CD4-positive, alpha-beta memory T cell (primary cell): Measurements from ENCODE around the gene NCKAP5. TPM values are rescaled to one million over a fixed set of nuclear protein-coding genes. Genes with fewer than 3 reads are reported as not detected.

Source experiments
- CTCF ChIA-PET: fragments of 350-600 bp; sonication (Branson Sonifier 250); formaldehyde crosslinking; loops from one replicate; lab custom pipeline; 2021; ENCODE audit warnings: inconsistent platforms; ENCODE audit not compliant: partially characterized antibody; lab: Charles Lee
- POLR2A ChIA-PET: fragments of 350-600 bp; sonication (Branson Sonifier 250); formaldehyde crosslinking; loops from one replicate; lab custom pipeline; 2021; ENCODE audit not compliant: partially characterized antibody; lab: Charles Lee
- DNase-seq, 5 donors: peaks; one replicate each; pipeline versions ENCODE4 v3.0.0 to v3.0.0-alpha.2; 2020 to 2022; ENCODE audit warnings: mixed read lengths in 1 of 5
- H3K27ac ChIP-seq: one replicate; pipeline ENCODE4 v1.7.0; 2013; ENCODE audit warnings: low read depth, low read length
- H3K27me3 ChIP-seq: 2 replicates; pipeline ENCODE4 v1.7.0; 2013; ENCODE audit warnings: mild to moderate bottlenecking, low read length, moderate library complexity; ENCODE audit not compliant: insufficient read depth
- H3K36me3 ChIP-seq: 2 replicates; pipeline ENCODE4 v1.7.0; 2013; ENCODE audit warnings: mild to moderate bottlenecking, low read length, moderate library complexity; ENCODE audit not compliant: insufficient read depth
- H3K4me1 ChIP-seq: 2 replicates; pipeline ENCODE4 v1.7.0; 2013; ENCODE audit warnings: mild to moderate bottlenecking, low read length, moderate library complexity; ENCODE audit not compliant: insufficient read depth
- H3K4me3 ChIP-seq, 2 donors: one replicate each; pipeline ENCODE4 v1.7.0; 2013; ENCODE audit warnings: low read length in 2 of 2, mild to moderate bottlenecking in 1 of 2
- H3K9me3 ChIP-seq, 2 donors: one replicate each; pipeline ENCODE4 v1.7.0; 2013; ENCODE audit warnings: low read length in 2 of 2, control low read depth in 1 of 2; ENCODE audit not compliant: control insufficient read depth in 1 of 2
- H3K27ac Mint-ChIP-seq, 7 donors: one replicate each; pipeline ENCODE4 v1.8.0; 2020 to 2021; ENCODE audit warnings: mixed read lengths in 7 of 7, mild to moderate bottlenecking in 6 of 7, inconsistent platforms in 3 of 7, moderate library complexity in 3 of 7
- H3K27me3 Mint-ChIP-seq, 2 donors: one replicate each; pipeline ENCODE4 v1.8.0; 2020 to 2021; ENCODE audit warnings: mixed read lengths in 2 of 2
- H3K36me3 Mint-ChIP-seq, 2 donors: one replicate each; pipeline ENCODE4 v1.8.0; 2020 to 2021; ENCODE audit warnings: mixed read lengths in 2 of 2, inconsistent platforms in 1 of 2, mild to moderate bottlenecking in 1 of 2
- H3K4me1 Mint-ChIP-seq, 4 donors: one replicate each; pipeline ENCODE4 v1.8.0; 2020 to 2021; ENCODE audit warnings: mixed read lengths in 4 of 4, mild to moderate bottlenecking in 1 of 4
- H3K4me3 Mint-ChIP-seq, 8 donors: one replicate each; pipeline ENCODE4 v1.8.0; 2020 to 2021; ENCODE audit warnings: mixed read lengths in 8 of 8, mild to moderate bottlenecking in 7 of 8, moderate library complexity in 6 of 8, inconsistent platforms in 3 of 8
- H3K9me3 Mint-ChIP-seq, 8 donors: one replicate each; pipeline ENCODE4 v1.8.0; 2020 to 2021; ENCODE audit warnings: mixed read lengths in 8 of 8, mild to moderate bottlenecking in 5 of 8, inconsistent platforms in 3 of 8, moderate library complexity in 1 of 8
- intact Hi-C: fragments of 100-400 bp; cut with micrococcal nuclease; formaldehyde crosslinking; loops from one replicate; pipeline ENCODE4 v1.15.1; 2023
- polyA plus RNA-seq, 2 donors: library from polyadenylated mRNA; unstranded; fragments of 300-500 nt; fragmentation: Illumina TruSeq; gene quantifications; one replicate each; pipeline ENCODE4 v1.2.3, GENCODE V29; 2021
- total RNA-seq, 2 experiments: library from RNA; stranded (reverse); gene quantifications; one replicate each; pipeline ENCODE4 v1.2.3, GENCODE V29; 2021

The NCKAP5 gene
- total and polyA plus RNA-seq, 4 experiments from 2014 or later = not detected

DNA sequence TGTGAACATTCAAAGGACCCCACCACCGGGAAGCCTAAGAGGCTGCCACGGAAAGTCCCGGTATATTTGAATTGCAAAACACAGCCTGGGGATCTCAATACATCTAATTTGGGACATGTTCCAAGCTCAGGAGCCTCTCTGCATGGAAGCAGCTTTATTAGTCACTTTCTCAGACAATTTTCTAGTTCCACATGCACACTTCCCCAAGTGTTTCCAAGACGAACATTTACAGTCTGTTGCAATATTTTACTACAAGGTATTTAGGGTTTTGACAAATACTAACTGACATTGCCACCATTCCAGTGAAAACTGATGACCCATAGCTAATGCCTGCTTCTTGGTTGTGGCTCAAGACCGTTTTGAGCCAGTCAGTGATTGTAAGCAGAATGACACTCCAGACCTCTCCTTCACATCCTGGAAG, 145.3 kb downstream of the NCKAP5 start:
- H3K9me3 ChIP-seq = no peaks in the 10 kb centered on the region
- H3K36me3 ChIP-seq = no peaks in the 10 kb centered on the region
- H3K36me3 Mint-ChIP-seq = no peaks in the 10 kb centered on the region
- H3K27me3 ChIP-seq = no peaks in the 10 kb centered on the region
- no peak overlapping the region for H3K4me3 Mint-ChIP-seq
- no peak overlapping the region for H3K4me3 ChIP-seq
- no peak overlapping the region for H3K27ac ChIP-seq
- ChIA-PET POLR2A (no interaction called here), CTCF (no interaction called here)
- no peak overlapping the region for H3K27ac Mint-ChIP-seq
- no peaks in the 10 kb centered on the region for H3K27me3 Mint-ChIP-seq
- H3K9me3 Mint-ChIP-seq = peaks cover 0 to 4% (median under 1%) of the 10 kb centered on the region in 8 donors
- intact Hi-C loops = no loop called here
- H3K4me1 Mint-ChIP-seq = no peaks in the 10 kb centered on the region
- no peak for DNase-seq
- no peaks in the 10 kb centered on the region for H3K4me1 ChIP-seq

DNA sequence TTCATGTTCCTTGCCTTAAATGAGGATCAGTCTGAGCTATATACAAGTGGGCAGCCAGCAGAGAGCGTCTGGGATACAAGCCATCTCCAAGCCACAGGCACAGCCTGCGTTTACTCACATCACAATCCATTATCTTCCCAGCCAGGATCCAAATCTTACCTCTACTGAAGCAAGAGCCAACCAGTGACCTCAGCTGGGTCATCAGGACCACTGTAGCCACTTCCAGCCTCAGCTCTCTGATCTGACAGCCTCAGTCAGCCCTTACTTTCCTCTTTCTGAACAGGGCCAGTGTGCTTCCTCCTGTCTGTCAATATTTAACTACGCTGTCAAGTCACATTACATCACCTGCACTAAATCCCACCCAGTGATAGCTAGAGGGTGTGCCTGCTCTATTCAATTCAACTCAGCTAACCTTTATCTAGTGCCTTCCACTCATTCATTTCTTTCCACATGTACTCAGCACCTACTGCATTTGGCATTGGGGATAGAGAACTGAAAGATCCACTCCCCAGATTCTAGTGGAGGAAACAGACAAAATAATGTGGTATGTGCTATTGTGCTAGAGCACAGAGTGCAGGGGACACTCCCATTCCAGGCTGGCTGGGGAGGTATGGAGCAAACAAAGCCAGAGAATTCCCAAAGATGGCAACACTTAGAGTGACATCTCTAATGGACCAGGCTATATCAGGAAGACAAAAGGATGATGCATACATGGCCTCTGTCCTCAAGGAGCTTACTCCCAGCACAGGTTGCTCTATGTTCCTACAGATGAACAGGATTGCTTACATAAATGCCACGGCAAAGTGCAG, 146.5 kb downstream of the NCKAP5 start:
- POLR2A ChIA-PET = no interaction called here
- Mint-ChIP-seq H3K4me1 (no peaks in the 10 kb centered on the region), H3K27ac (no peak overlapping the region), H3K27me3 (no peaks in the 10 kb centered on the region), H3K4me3 (no peak overlapping the region), H3K36me3 (no peaks in the 10 kb centered on the region), H3K9me3 (peaks cover 0 to 4% (median under 1%) of the 10 kb centered on the region in 8 donors)
- no peak for DNase-seq
- intact Hi-C loops = no loop called here
- no peaks in the 10 kb centered on the region for H3K27me3 ChIP-seq
- H3K27ac ChIP-seq = no peak overlapping the region
- H3K9me3 ChIP-seq = no peaks in the 10 kb centered on the region
- H3K4me1 ChIP-seq = no peaks in the 10 kb centered on the region
- CTCF ChIA-PET = interaction anchor here (0.6 kb wide), 1 partner anchor 433 kb away, joined by 3 read pairs; no protein-coding TSS in a partner anchor
- H3K4me3 ChIP-seq = no peak overlapping the region
- no peaks in the 10 kb centered on the region for H3K36me3 ChIP-seq

DNA sequence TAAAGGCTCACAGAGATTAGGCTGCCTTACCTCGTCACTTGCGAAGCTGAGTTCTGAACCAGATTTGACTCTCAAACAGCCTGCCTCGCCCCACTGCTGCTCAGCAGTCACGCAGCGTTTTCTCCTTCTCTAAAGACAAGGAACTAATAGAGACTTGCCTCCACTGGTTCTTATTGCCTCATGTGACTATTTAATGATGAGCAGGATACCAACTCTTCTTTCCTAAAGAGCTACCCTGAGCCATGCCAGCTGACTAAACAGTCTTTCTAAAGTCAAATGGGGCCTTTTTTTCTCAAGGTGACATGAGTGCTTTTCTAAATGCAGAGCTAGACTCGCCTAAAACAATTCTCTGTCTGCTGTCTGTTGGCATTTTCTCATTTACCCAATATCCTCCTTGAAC, 147.5 kb downstream of the NCKAP5 start:
- ChIA-PET POLR2A (no interaction called here), CTCF (no interaction called here)
- no peaks in the 10 kb centered on the region for H3K27me3 Mint-ChIP-seq
- Histone ChIP-seq H3K4me1 (no peaks in the 10 kb centered on the region), H3K9me3 (no peaks in the 10 kb centered on the region), H3K36me3 (no peaks in the 10 kb centered on the region), H3K4me3 (no peak overlapping the region), H3K27ac (no peak overlapping the region), H3K27me3 (no peaks in the 10 kb centered on the region)
- H3K27ac Mint-ChIP-seq = no peak overlapping the region
- H3K36me3 Mint-ChIP-seq = no peaks in the 10 kb centered on the region
- peaks cover 0 to 4% (median under 1%) of the 10 kb centered on the region in 8 donors for H3K9me3 Mint-ChIP-seq
- no peak overlapping the region for H3K4me3 Mint-ChIP-seq
- no peaks in the 10 kb centered on the region for H3K4me1 Mint-ChIP-seq
- intact Hi-C loops = no loop called here
- no peak for DNase-seq

DNA sequence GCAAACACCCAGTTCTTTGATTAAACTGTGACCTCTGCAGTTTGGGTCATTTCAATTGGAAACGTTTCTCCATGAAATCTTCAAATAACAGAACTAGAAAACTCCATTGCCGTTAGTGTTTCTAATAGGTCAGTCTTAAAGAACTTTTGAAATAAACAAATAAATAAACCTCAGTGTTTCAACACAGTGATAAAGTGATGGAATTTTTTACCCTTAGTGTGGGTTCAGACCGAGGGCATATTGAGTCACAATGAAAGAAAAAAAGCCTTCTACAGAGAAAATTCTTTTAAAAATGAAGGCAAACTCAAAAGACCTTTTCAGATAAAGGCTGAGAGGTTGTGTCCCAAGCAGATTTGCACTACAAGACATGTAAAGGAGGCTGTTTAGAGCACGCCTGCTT, 149.6 kb downstream of the NCKAP5 start:
- Histone ChIP-seq H3K4me1 (no peaks in the 10 kb centered on the region), H3K9me3 (no peaks in the 10 kb centered on the region), H3K4me3 (no peak overlapping the region), H3K36me3 (no peaks in the 10 kb centered on the region), H3K27ac (no peak overlapping the region), H3K27me3 (no peaks in the 10 kb centered on the region)
- Mint-ChIP-seq H3K4me1 (no peaks in the 10 kb centered on the region), H3K36me3 (no peaks in the 10 kb centered on the region), H3K27ac (no peak overlapping the region), H3K4me3 (no peak overlapping the region), H3K9me3 (peaks cover 0 to 4% (median 0%) of the 10 kb centered on the region in 8 donors), H3K27me3 (no peaks in the 10 kb centered on the region)
- intact Hi-C loops = no loop called here
- ChIA-PET CTCF (no interaction called here), POLR2A (no interaction called here)
- no peak for DNase-seq

DNA sequence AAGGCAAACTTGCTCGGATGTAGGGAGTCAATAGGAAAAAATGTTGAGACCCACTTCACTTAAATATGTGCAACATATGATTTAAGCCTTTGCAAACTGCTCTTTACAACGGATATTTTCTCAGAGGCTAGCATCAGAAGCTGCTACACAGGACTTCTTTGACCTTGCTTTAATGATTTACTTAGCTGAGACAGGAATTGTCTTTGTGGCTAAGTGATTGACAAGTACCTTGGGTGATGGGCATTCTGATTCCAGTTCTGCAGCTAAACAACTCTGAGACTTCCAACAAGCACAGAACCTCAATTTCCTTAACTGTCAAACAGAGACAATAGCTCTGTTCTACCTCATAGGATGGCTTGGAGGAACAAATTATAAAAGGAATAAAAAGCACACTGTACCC, 150.2 kb downstream of the NCKAP5 start:
- Histone ChIP-seq H3K27me3 (no peaks in the 10 kb centered on the region), H3K27ac (no peak overlapping the region), H3K9me3 (no peaks in the 10 kb centered on the region), H3K4me3 (no peak overlapping the region), H3K36me3 (no peaks in the 10 kb centered on the region), H3K4me1 (no peaks in the 10 kb centered on the region)
- CTCF ChIA-PET = no interaction called here
- Mint-ChIP-seq H3K36me3 (no peaks in the 10 kb centered on the region), H3K27ac (no peak overlapping the region), H3K9me3 (peaks cover 0 to 4% (median 0%) of the 10 kb centered on the region in 8 donors), H3K4me3 (no peak overlapping the region), H3K27me3 (no peaks in the 10 kb centered on the region), H3K4me1 (no peaks in the 10 kb centered on the region)
- intact Hi-C loops = no loop called here
- POLR2A ChIA-PET = no interaction called here
- no peak for DNase-seq

DNA sequence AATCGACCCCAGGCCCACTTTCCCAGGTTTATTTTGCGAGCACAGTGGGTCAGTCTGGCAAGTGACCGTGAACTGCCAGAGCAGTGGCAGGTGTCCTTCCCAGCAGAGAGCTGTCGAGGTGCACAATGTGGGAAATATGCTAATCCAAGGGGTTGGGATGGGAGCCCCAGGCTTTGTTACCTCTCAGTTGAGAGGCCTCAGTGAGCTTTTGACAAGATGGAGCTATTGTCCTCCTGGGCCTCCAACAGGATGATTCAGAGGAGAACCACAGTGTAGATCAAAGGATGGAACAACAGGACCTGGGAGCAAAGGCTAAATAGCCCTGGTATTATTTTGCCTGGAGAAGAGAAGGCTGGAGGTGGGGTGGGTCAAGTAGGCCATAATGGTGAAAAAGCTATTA, 150.8 kb downstream of the NCKAP5 start:
- Histone ChIP-seq H3K9me3 (no peaks in the 10 kb centered on the region), H3K36me3 (no peaks in the 10 kb centered on the region), H3K4me1 (no peaks in the 10 kb centered on the region), H3K27ac (no peak overlapping the region), H3K4me3 (no peak overlapping the region), H3K27me3 (no peaks in the 10 kb centered on the region)
- H3K27me3 Mint-ChIP-seq = no peaks in the 10 kb centered on the region
- ChIA-PET CTCF (no interaction called here), POLR2A (no interaction called here)
- no peak for DNase-seq
- no peak overlapping the region for H3K4me3 Mint-ChIP-seq
- H3K4me1 Mint-ChIP-seq = no peaks in the 10 kb centered on the region
- H3K9me3 Mint-ChIP-seq = peaks cover 0 to 4% (median 0%) of the 10 kb centered on the region in 8 donors
- intact Hi-C loops = no loop called here
- H3K27ac Mint-ChIP-seq = no peak overlapping the region
- no peaks in the 10 kb centered on the region for H3K36me3 Mint-ChIP-seq

DNA sequence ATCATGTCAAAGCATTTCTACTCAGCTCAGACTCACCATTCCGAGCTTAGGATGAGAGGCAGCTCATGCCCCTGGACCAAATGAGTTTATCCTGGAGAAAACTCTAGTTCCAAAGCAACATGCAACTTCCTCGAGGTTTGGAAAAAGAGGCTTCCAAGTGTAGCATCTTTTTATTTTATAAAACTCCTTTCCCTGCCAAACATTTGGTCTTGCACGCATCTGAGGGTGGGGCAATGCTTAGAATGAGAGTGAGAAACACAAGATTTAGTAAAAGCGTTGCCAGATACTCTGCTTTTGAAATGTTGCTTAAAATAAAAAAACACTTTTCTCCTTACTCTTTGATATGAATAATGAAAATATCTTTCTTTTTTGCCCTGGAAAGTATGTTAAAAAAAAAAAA, 151.5 kb downstream of the NCKAP5 start:
- H3K9me3 ChIP-seq = no peaks in the 10 kb centered on the region
- H3K4me1 ChIP-seq = no peaks in the 10 kb centered on the region
- no peaks in the 10 kb centered on the region for H3K36me3 ChIP-seq
- no peaks in the 10 kb centered on the region for H3K27me3 ChIP-seq
- intact Hi-C loops = no loop called here
- Mint-ChIP-seq H3K4me1 (no peaks in the 10 kb centered on the region), H3K27ac (no peak overlapping the region), H3K9me3 (peaks cover 0 to 4% (median 0%) of the 10 kb centered on the region in 8 donors), H3K27me3 (no peaks in the 10 kb centered on the region), H3K4me3 (no peak overlapping the region), H3K36me3 (no peaks in the 10 kb centered on the region)
- no peak for DNase-seq
- no peak overlapping the region for H3K27ac ChIP-seq
- H3K4me3 ChIP-seq = no peak overlapping the region
- ChIA-PET POLR2A (no interaction called here), CTCF (no interaction called here)
